PFSK-1 (cell line): ENCODE results near the gene GPRIN1.

Experiments used
- FOXP2 ChIP-seq: optimal IDR thresholded peaks from 2 replicates; pipeline ENCODE3; 2011; ENCODE audit warnings: borderline replicate concordance, control low read depth, inconsistent platforms; ENCODE audit not compliant: insufficient read depth; ENCODE audit errors: extremely low read length, extremely low read depth
- POLR2AphosphoS5 ChIP-seq: IDR thresholded peaks from 2 replicates; pipeline ENCODE4 v1.6.1; 2012; ENCODE audit warnings: low read depth, mild to moderate bottlenecking, control low read depth, low read length, moderate library complexity
- REST ChIP-seq, 2 experiments: IDR thresholded peaks; 2 replicates each; pipeline versions ENCODE4 v1.6.1 to v1.8.0; 2011 to 2012; ENCODE audit warnings: low read depth in 2 of 2, low read length in 2 of 2, control low read depth in 1 of 2, inconsistent platforms in 1 of 2, mild to moderate bottlenecking in 1 of 2, moderate library complexity in 1 of 2; ENCODE audit not compliant: insufficient read depth in 1 of 2
- SIN3A ChIP-seq: IDR thresholded peaks from 2 replicates; pipeline ENCODE4 v1.6.1; 2012; ENCODE audit warnings: mild to moderate bottlenecking, low read length, moderate library complexity, borderline replicate concordance; ENCODE audit not compliant: insufficient read depth
- TAF1 ChIP-seq: IDR thresholded peaks from 2 replicates; pipeline ENCODE4 v1.6.1; 2012; ENCODE audit warnings: low read length, control low read depth, borderline replicate concordance; ENCODE audit not compliant: insufficient read depth

Gene GPRIN1

GRCh38 chr5:176629317-176629852 is 19.4 kb upstream of the GPRIN1 start:
- TF ChIP-seq TAF1 (no peak), POLR2AphosphoS5 (no peak), REST (IDR thresholded peaks at IDR 0.05; ENCODE audit: insufficient read depth in 1 of 2, low read depth in 2 of 2, low read length in 2 of 2) (no peak), FOXP2 (no peak)

GRCh38 chr5:176628406-176629228 is 18.7 kb upstream of the GPRIN1 start:
- no peak for TF ChIP-seq POLR2AphosphoS5
- TF ChIP-seq REST (IDR thresholded peaks at IDR 0.05; ENCODE audit: insufficient read depth in 1 of 2, low read depth in 2 of 2, low read length in 2 of 2), result no peak
- TF ChIP-seq TAF1, result no peak
- no peak for TF ChIP-seq SIN3A
- TF ChIP-seq FOXP2, result no peak

GRCh38 chr5:176627582-176627981 is 17.6 kb upstream of the GPRIN1 start:
- TF ChIP-seq TAF1 (no peak), FOXP2 (no peak), REST (IDR thresholded peaks at IDR 0.05; ENCODE audit: insufficient read depth in 1 of 2, low read depth in 2 of 2, low read length in 2 of 2) (no peak), POLR2AphosphoS5 (no peak), SIN3A (no peak)

GRCh38 chr5:176626876-176627236 is 16.9 kb upstream of the GPRIN1 start:
- no peak for TF ChIP-seq FOXP2
- TF ChIP-seq SIN3A, result no peak
- TF ChIP-seq REST (IDR thresholded peaks at IDR 0.05; ENCODE audit: insufficient read depth in 1 of 2, low read depth in 2 of 2, low read length in 2 of 2), result no peak
- TF ChIP-seq TAF1, result no peak
- no peak for TF ChIP-seq POLR2AphosphoS5
